ENCODE results near the gene ZNF35.

DNA sequence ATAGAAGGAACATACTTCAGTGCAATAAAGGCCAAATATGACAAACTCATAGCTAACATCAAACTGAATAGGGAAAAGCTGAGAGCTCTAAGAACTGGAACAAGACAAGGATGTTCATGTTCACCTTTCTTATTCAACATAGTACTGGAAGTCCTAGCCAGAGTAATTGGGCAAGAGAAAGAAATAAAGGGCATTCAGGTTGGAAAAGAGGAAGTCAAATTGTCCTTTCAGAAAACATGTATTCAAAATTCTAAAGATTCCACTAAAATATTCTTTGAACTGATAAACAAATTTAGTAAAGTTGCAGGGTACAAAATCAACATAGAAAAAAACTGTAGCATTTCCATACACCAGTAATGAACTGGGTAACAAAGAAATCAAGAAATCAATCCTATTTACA is 35.9 kb upstream of the ZNF35 start:
- TF ChIP-seq, protein P1, sequence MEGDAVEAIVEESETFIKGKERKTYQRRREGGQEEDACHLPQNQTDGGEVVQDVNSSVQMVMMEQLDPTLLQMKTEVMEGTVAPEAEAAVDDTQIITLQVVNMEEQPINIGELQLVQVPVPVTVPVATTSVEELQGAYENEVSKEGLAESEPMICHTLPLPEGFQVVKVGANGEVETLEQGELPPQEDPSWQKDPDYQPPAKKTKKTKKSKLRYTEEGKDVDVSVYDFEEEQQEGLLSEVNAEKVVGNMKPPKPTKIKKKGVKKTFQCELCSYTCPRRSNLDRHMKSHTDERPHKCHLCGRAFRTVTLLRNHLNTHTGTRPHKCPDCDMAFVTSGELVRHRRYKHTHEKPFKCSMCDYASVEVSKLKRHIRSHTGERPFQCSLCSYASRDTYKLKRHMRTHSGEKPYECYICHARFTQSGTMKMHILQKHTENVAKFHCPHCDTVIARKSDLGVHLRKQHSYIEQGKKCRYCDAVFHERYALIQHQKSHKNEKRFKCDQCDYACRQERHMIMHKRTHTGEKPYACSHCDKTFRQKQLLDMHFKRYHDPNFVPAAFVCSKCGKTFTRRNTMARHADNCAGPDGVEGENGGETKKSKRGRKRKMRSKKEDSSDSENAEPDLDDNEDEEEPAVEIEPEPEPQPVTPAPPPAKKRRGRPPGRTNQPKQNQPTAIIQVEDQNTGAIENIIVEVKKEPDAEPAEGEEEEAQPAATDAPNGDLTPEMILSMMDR (IDR thresholded peaks at IDR 0.05; ENCODE audit: low read depth, low read length, missing input control) = no peak
- TF ChIP-seq HNF4G (IDR thresholded peaks at IDR 0.05) (no peak), SP1 (IDR thresholded peaks at IDR 0.05) (no peak), FOXA1 (IDR thresholded peaks at IDR 0.05) (no peak), YY1 (IDR thresholded peaks at IDR 0.05) (no peak), RAD21 (IDR thresholded peaks at IDR 0.05) (no peak)
- TF ChIP-seq, protein P2, sequence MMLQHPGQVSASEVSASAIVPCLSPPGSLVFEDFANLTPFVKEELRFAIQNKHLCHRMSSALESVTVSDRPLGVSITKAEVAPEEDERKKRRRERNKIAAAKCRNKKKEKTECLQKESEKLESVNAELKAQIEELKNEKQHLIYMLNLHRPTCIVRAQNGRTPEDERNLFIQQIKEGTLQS (IDR thresholded peaks at IDR 0.05) = no peak
- TF ChIP-seq, protein P3, sequence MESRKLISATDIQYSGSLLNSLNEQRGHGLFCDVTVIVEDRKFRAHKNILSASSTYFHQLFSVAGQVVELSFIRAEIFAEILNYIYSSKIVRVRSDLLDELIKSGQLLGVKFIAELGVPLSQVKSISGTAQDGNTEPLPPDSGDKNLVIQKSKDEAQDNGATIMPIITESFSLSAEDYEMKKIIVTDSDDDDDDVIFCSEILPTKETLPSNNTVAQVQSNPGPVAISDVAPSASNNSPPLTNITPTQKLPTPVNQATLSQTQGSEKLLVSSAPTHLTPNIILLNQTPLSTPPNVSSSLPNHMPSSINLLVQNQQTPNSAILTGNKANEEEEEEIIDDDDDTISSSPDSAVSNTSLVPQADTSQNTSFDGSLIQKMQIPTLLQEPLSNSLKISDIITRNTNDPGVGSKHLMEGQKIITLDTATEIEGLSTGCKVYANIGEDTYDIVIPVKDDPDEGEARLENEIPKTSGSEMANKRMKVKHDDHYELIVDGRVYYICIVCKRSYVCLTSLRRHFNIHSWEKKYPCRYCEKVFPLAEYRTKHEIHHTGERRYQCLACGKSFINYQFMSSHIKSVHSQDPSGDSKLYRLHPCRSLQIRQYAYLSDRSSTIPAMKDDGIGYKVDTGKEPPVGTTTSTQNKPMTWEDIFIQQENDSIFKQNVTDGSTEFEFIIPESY (IDR thresholded peaks at IDR 0.05) = no peak

Measured in liver (tissue), 3 donors.